H9 (cell line): Measurements from ENCODE around the gene SAV1. TPM values are rescaled to one million over a fixed set of nuclear protein-coding genes. Genes with fewer than 3 reads are reported as not detected.
A peak's percentile ranks its signal among the peaks of the same experiment; 100 is the strongest.

Source experiments
- DNase-seq: peaks from one replicate; pipeline ENCODE4 v3.0.0-alpha.2; 2017
- H2AFZ ChIP-seq: one replicate; pipeline ENCODE4 v1.6.1; 2013; ENCODE audit warnings: mild to moderate bottlenecking, low read length, control low read depth, moderate library complexity
- H2AK5ac ChIP-seq: 2 replicates; pipeline ENCODE4 v1.6.1; 2013; ENCODE audit warnings: low read length, control low read depth, mixed read lengths; ENCODE audit not compliant: insufficient read length
- H2BK120ac ChIP-seq: one replicate; pipeline ENCODE4 v1.6.1; 2013; ENCODE audit warnings: low read depth, mild to moderate bottlenecking, low read length, control low read depth, inconsistent platforms; ENCODE audit not compliant: poor library complexity, severe bottlenecking
- H2BK12ac ChIP-seq: 2 replicates; pipeline ENCODE4 v1.6.1; 2013; ENCODE audit warnings: low read length, control low read depth, mixed read lengths, low read depth; ENCODE audit not compliant: insufficient read length
- H2BK15ac ChIP-seq: 2 replicates; pipeline ENCODE4 v1.6.1; 2013; ENCODE audit warnings: low read depth, low read length, control low read depth
- H2BK20ac ChIP-seq: one replicate; pipeline ENCODE4 v1.6.1; 2013; ENCODE audit warnings: low read depth, mild to moderate bottlenecking, low read length, control low read depth, inconsistent platforms; ENCODE audit not compliant: poor library complexity, severe bottlenecking
- H2BK5ac ChIP-seq: 2 replicates; pipeline ENCODE4 v1.6.1; 2013; ENCODE audit warnings: low read length, control low read depth, mixed read lengths; ENCODE audit not compliant: insufficient read length
- H3K14ac ChIP-seq: 2 replicates; pipeline ENCODE4 v1.6.1; 2013; ENCODE audit warnings: low read length, control low read depth; ENCODE audit not compliant: insufficient read depth
- H3K18ac ChIP-seq: 2 replicates; pipeline ENCODE4 v1.6.1; 2013; ENCODE audit warnings: low read depth, mild to moderate bottlenecking, mixed read lengths, low read length, control low read depth; ENCODE audit not compliant: insufficient read length
- H3K23ac ChIP-seq: 2 replicates; pipeline ENCODE4 v1.6.1; 2013; ENCODE audit warnings: low read length, control low read depth, mixed read lengths, low read depth; ENCODE audit not compliant: insufficient read length
- H3K23me2 ChIP-seq: 2 replicates; pipeline ENCODE4 v1.6.1; 2013; ENCODE audit warnings: low read depth, mild to moderate bottlenecking, mixed read lengths, low read length, control low read depth; ENCODE audit not compliant: insufficient read length, poor library complexity, severe bottlenecking
- H3K27ac ChIP-seq: 2 replicates; pipeline ENCODE4 v1.5.1; 2013; ENCODE audit warnings: low read length, control low read depth, mixed read lengths, low read depth; ENCODE audit not compliant: insufficient read length
- H3K27me3 ChIP-seq: 2 replicates; pipeline ENCODE4 v1.6.1; 2013; ENCODE audit warnings: low read length, control low read depth, inconsistent platforms; ENCODE audit not compliant: insufficient read depth
- H3K4ac ChIP-seq: 2 replicates; pipeline ENCODE4 v1.6.1; 2013; ENCODE audit warnings: low read depth, mild to moderate bottlenecking, control low read depth, inconsistent platforms, low read length, moderate library complexity
- H3K4me1 ChIP-seq: 2 replicates; pipeline ENCODE4 v1.6.1; 2013; ENCODE audit warnings: low read length, control low read depth, inconsistent platforms; ENCODE audit not compliant: insufficient read depth
- H3K4me2 ChIP-seq: 2 replicates; pipeline ENCODE4 v1.6.1; 2013; ENCODE audit warnings: low read length, control low read depth, mixed read lengths; ENCODE audit not compliant: insufficient read length, insufficient read depth
- H3K56ac ChIP-seq: 2 replicates; pipeline ENCODE4 v1.6.1; 2013; ENCODE audit warnings: low read depth, mild to moderate bottlenecking, mixed read lengths, low read length, control low read depth; ENCODE audit not compliant: insufficient read length
- H3K79me1 ChIP-seq: 2 replicates; pipeline ENCODE4 v1.6.1; 2013; ENCODE audit warnings: low read depth, mild to moderate bottlenecking, moderate library complexity, low read length, control low read depth, inconsistent platforms; ENCODE audit not compliant: insufficient read depth, poor library complexity, severe bottlenecking
- H3K79me2 ChIP-seq: 2 replicates; pipeline ENCODE4 v1.6.1; 2013; ENCODE audit warnings: low read length, control low read depth, inconsistent platforms; ENCODE audit not compliant: insufficient read depth
- H3K9ac ChIP-seq: 2 replicates; pipeline ENCODE4 v1.6.1; 2013; ENCODE audit warnings: low read length, control low read depth, mixed read lengths; ENCODE audit not compliant: insufficient read length; ENCODE audit errors: extremely low read depth
- H3K9me3 ChIP-seq: one replicate; pipeline ENCODE4 v1.6.1; 2013; ENCODE audit warnings: low read depth, low read length, inconsistent platforms; ENCODE audit not compliant: control insufficient read depth
- H3T11ph ChIP-seq: one replicate; pipeline ENCODE4 v1.6.1; 2013; ENCODE audit warnings: mild to moderate bottlenecking, low read length, control low read depth, inconsistent platforms
- H4K20me1 ChIP-seq: one replicate; pipeline ENCODE4 v1.6.1; 2013; ENCODE audit not compliant: control insufficient read depth, insufficient read length, insufficient read depth
- H4K5ac ChIP-seq: 2 replicates; pipeline ENCODE4 v1.6.1; 2013; ENCODE audit warnings: low read depth, mild to moderate bottlenecking, mixed read lengths, low read length, control low read depth; ENCODE audit not compliant: insufficient read length
- H4K8ac ChIP-seq: replicated peaks from 2 replicates; pipeline ENCODE4 v1.6.1; 2013; ENCODE audit warnings: low read length, control low read depth, mixed read lengths, low read depth; ENCODE audit not compliant: insufficient read length
- H4K91ac ChIP-seq: 2 replicates; pipeline ENCODE4 v1.6.1; 2013; ENCODE audit warnings: low read depth, mild to moderate bottlenecking, moderate library complexity, mixed read lengths, low read length, control low read depth; ENCODE audit not compliant: insufficient read length
- H3K27ac Mint-ChIP-seq, 3 experiments: 2 replicates in 2 of 3; 3 replicates in 1 of 3; pipeline ENCODE4 v1.8.0; 2020 to 2021; ENCODE audit warnings: mixed read lengths in 3 of 3, mild to moderate bottlenecking in 1 of 3, moderate library complexity in 1 of 3
- H3K27me3 Mint-ChIP-seq: 2 replicates; pipeline ENCODE4 v1.8.0; 2021; ENCODE audit warnings: low read depth, mild to moderate bottlenecking, moderate library complexity, mixed read lengths
- H3K36me3 Mint-ChIP-seq, 3 experiments: 2 replicates in 2 of 3; 3 replicates in 1 of 3; pipeline ENCODE4 v1.8.0; 2020 to 2021; ENCODE audit warnings: low read depth in 3 of 3, mixed read lengths in 3 of 3; ENCODE audit not compliant: insufficient read depth in 1 of 3
- H3K4me1 Mint-ChIP-seq, 2 experiments: 2 replicates each; pipeline ENCODE4 v1.8.0; 2020; ENCODE audit warnings: mixed read lengths in 2 of 2
- H3K4me3 Mint-ChIP-seq, 2 experiments: 2 replicates in 1 of 2; 3 replicates in 1 of 2; pipeline ENCODE4 v1.8.0; 2020 to 2021; ENCODE audit warnings: mild to moderate bottlenecking in 2 of 2, mixed read lengths in 2 of 2, moderate library complexity in 1 of 2
- H3K9me3 Mint-ChIP-seq, 2 experiments: 2 replicates in 1 of 2; 3 replicates in 1 of 2; pipeline ENCODE4 v1.8.0; 2020; ENCODE audit warnings: mild to moderate bottlenecking in 2 of 2, mixed read lengths in 2 of 2, moderate library complexity in 1 of 2
- WGBS: extraction: QIAGEN DNeasy Blood & Tissue Kit; methylation state at CpG from one replicate; pipeline ENCODE4 v1.1.7; 2013; ENCODE audit warnings: missing lambda C conversion rate, low lambda C conversion rate, mixed read lengths; ENCODE audit not compliant: insufficient read length; ENCODE audit errors: extremely low coverage; 5-methylcytosine and 5-hydroxymethylcytosine counted together
- total RNA-seq: library from RNA; stranded (reverse); gene quantifications from 2 replicates; pipeline ENCODE4 v1.2.1, GENCODE V29; 2021
- TF ChIP-seq, protein P1 (sequence below): fragments of 200-600 bp; sonication (generic); conservative IDR thresholded peaks from 3 replicates; pipeline ENCODE4 v1.8.0; 2021; ENCODE audit warnings: antibody characterized with exemption, mild to moderate bottlenecking

Gene SAV1
- total RNA-seq, 1 experiment from 2014 or later, result 57.3 TPM

DNA sequence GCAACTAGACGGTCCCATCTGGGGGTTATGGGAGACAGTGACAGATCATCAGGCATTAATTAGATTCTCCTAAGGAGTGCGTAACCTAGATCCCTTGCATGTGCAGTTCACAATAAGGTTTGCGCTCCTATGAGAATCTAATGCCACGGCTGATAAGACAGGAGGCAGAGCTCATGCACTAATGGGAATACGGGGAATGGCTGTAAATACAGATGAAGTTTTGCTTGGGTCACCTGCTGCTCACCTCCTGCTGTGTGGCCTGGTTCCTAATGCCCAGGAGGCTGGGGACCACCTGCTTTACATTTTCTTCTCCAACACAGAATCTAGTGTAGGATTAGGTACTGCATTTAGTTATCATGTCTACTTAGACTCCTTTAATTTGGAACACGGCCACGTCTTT is 49.7 kb upstream of the SAV1 start:
- Mint-ChIP-seq H3K27me3 (no peaks in the 10 kb centered on the region), H3K36me3 (no peaks in the 10 kb centered on the region; a peak in 1 of 7 replicates), H3K4me3 (no peak overlapping the region), H3K27ac (peak overlapping the region in 1 of 3 experiments; percentile 40; a peak in 1 of 7 replicates), H3K9me3 (no peaks in the 10 kb centered on the region), H3K4me1 (peaks cover 4 to 5% of the 10 kb centered on the region in 2 experiments; a peak in 3 of 4 replicates)
- Histone ChIP-seq H3K23ac (no peak overlapping the region), H3K4me1 (no peaks in the 10 kb centered on the region), H3K9ac (no peak overlapping the region), H4K8ac (no peak overlapping the region), H2BK12ac (no peak overlapping the region), H3K23me2 (no peaks in the 10 kb centered on the region), H3K14ac (no peak overlapping the region), H4K91ac (no peak overlapping the region), H3K4me2 (no peak overlapping the region), H2BK20ac (no peak overlapping the region), H2BK15ac (no peak overlapping the region), H3K56ac (no peak overlapping the region), H3K18ac (no peak overlapping the region), H4K20me1 (no peaks in the 10 kb centered on the region), H2AFZ (no peak overlapping the region), H3K27ac (no peak overlapping the region), H3K9me3 (no peaks in the 10 kb centered on the region), H3T11ph (no peak overlapping the region), H2AK5ac (no peak overlapping the region), H4K5ac (no peak overlapping the region), H3K79me2 (no peaks in the 10 kb centered on the region), H3K27me3 (no peaks in the 10 kb centered on the region), H3K79me1 (no peaks in the 10 kb centered on the region), H3K4ac (no peak overlapping the region), H2BK5ac (no peak overlapping the region), H2BK120ac (no peak overlapping the region)
- no peak for DNase-seq
- TF ChIP-seq, protein P1, sequence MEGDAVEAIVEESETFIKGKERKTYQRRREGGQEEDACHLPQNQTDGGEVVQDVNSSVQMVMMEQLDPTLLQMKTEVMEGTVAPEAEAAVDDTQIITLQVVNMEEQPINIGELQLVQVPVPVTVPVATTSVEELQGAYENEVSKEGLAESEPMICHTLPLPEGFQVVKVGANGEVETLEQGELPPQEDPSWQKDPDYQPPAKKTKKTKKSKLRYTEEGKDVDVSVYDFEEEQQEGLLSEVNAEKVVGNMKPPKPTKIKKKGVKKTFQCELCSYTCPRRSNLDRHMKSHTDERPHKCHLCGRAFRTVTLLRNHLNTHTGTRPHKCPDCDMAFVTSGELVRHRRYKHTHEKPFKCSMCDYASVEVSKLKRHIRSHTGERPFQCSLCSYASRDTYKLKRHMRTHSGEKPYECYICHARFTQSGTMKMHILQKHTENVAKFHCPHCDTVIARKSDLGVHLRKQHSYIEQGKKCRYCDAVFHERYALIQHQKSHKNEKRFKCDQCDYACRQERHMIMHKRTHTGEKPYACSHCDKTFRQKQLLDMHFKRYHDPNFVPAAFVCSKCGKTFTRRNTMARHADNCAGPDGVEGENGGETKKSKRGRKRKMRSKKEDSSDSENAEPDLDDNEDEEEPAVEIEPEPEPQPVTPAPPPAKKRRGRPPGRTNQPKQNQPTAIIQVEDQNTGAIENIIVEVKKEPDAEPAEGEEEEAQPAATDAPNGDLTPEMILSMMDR, result no peak
- no CpG with 5 or more reads among the region's 7 CpGs for WGBS
